K562 (cell line): ENCODE results near the gene TRIP10. TPM values are rescaled to one million over a fixed set of nuclear protein-coding genes. Genes with fewer than 3 reads are reported as not detected.

Experiments used
- CREM ChIP-seq: IDR thresholded peaks from 2 replicates; pipeline ENCODE4 v1.6.1; 2014; ENCODE audit warnings: antibody characterized with exemption, low read depth
- DPF2 ChIP-seq: fragments of 450-650 bp; IDR thresholded peaks from 2 replicates; pipeline ENCODE4 v1.6.1; 2016
- ELF2 ChIP-seq: fragments of 250-450 bp; sonication (Bioruptor Pico); IDR thresholded peaks from 2 replicates; pipeline ENCODE4 v1.5.0; 2021; ENCODE audit warnings: mild to moderate bottlenecking
- ETV6 ChIP-seq, 3 experiments: fragments of 150-350 bp in 1 of 3; sonication (generic) in 1 of 3; formaldehyde crosslinking in 1 of 3; IDR thresholded peaks; 2 replicates each; pipeline versions ENCODE4 v1.6.1 to v1.8.0; 2014 to 2022; ENCODE audit warnings: borderline replicate concordance in 2 of 3, low read depth in 2 of 3, antibody characterized with exemption in 1 of 3, low read length in 1 of 3, mild to moderate bottlenecking in 1 of 3, missing genetic modification reagents in 1 of 3
- GABPB1 ChIP-seq: sonication (generic); formaldehyde crosslinking; IDR thresholded peaks from 2 replicates; pipeline ENCODE4 v1.8.0; 2022; ENCODE audit warnings: mild to moderate bottlenecking, missing genetic modification reagents
- MYC ChIP-seq, 2 experiments: fragments of 250-450 bp in 1 of 2; sonication (Bioruptor Pico) in 1 of 2; IDR thresholded peaks; 2 replicates each; pipeline versions ENCODE4 v1.5.1 to v1.6.1; 2012 to 2021; ENCODE audit warnings: low read depth in 2 of 2, borderline replicate concordance in 1 of 2, improper control_type of control experiment in 1 of 2, low read length in 1 of 2, mild to moderate bottlenecking in 1 of 2, moderate library complexity in 1 of 2
- MYNN ChIP-seq, 2 experiments: sonication (generic); formaldehyde crosslinking in 1 of 2; IDR thresholded peaks; 2 replicates each; pipeline versions ENCODE4 v1.5.0 to v1.6.1; 2016 to 2020; ENCODE audit warnings: antibody characterized with exemption in 1 of 2, missing genetic modification reagents in 1 of 2
- NR2C2 ChIP-seq, 2 experiments: fragments of 200-800 bp in 1 of 2; sonication (Bioruptor generic) in 1 of 2; sonication (generic) in 1 of 2; formaldehyde crosslinking in 1 of 2; IDR thresholded peaks; 2 replicates each; pipeline versions ENCODE4 v1.6.1 to v1.8.0; 2016 to 2022; ENCODE audit warnings: mild to moderate bottlenecking in 1 of 2, missing compliant biosample characterization in 1 of 2, missing genetic modification characterization in 1 of 2, missing genetic modification reagents in 1 of 2
- RBFOX2 ChIP-seq: fragments of 200-400 bp; formaldehyde crosslinking; IDR thresholded peaks from 2 replicates; pipeline ENCODE4 v1.6.1; 2017; ENCODE audit warnings: low read depth, mild to moderate bottlenecking, low read length, moderate library complexity
- SUPT5H ChIP-seq: fragments of 450-650 bp; IDR thresholded peaks from 2 replicates; pipeline ENCODE4 v1.6.1; 2016
- TBP ChIP-seq: optimal IDR thresholded peaks from 2 replicates; pipeline ENCODE3; 2011; ENCODE audit warnings: low read depth, low read length, improper control_type of control experiment
- ZC3H4 ChIP-seq: sonication (generic); formaldehyde crosslinking; IDR thresholded peaks from 2 replicates; pipeline ENCODE4 v1.9.0; 2021; ENCODE audit warnings: missing genetic modification reagents, borderline replicate concordance
- ZFP36 ChIP-seq: fragments of 150-350 bp; IDR thresholded peaks from 2 replicates; pipeline ENCODE4 v1.6.1; 2018; ENCODE audit warnings: low read length, low read depth; ENCODE audit not compliant: partially characterized antibody
- ZFX ChIP-seq: sonication (generic); formaldehyde crosslinking; IDR thresholded peaks from 2 replicates; pipeline ENCODE4 v1.8.0; 2022; ENCODE audit warnings: mild to moderate bottlenecking, missing genetic modification reagents, moderate library complexity
- ZNF232 ChIP-seq: sonication (generic); formaldehyde crosslinking; IDR thresholded peaks from 2 replicates; pipeline ENCODE4 v1.8.0; 2022; ENCODE audit warnings: mild to moderate bottlenecking, missing genetic modification reagents
- polyA plus RNA-seq, 8 experiments: library from polyadenylated mRNA; depleted of rRNA in 4 of 8; stranded (reverse) in 5 of 8; unstranded in 3 of 8; fragments of >200 nt; fragmentation: Nextera tagmentation in 2 of 8; fragmentation: Illumina TruSeq in 1 of 8; extraction: Ambion mirVana in 2 of 8; extraction: Trizol in 1 of 8; gene quantifications; 2 replicates each; pipeline versions ENCODE4 v1.2.1 to v1.2.3, GENCODE V29; 2011 to 2014; ENCODE audit warnings: inconsistent platforms in 1 of 8, missing spikeins in 1 of 8
- total RNA-seq, 7 experiments: library from RNA; depleted of rRNA in 6 of 7; stranded (reverse); fragments of >200 nt in 6 of 7; fragmentation: Illumina TruSeq in 2 of 7; extraction: Trizol in 2 of 7; gene quantifications; 2 replicates each; pipeline versions ENCODE4 v1.2.1 to v1.2.3, GENCODE V29; 2011 to 2021; ENCODE audit warnings: low replicate concordance in 1 of 7
- TF ChIP-seq, protein P1 (sequence below): fragments of 450-650 bp; IDR thresholded peaks from 2 replicates; pipeline ENCODE4 v1.6.1; 2016; ENCODE audit warnings: borderline replicate concordance
- TF ChIP-seq, protein P2 (sequence below), 2 experiments: fragments of 450-650 bp; conservative IDR thresholded peaks; 2 replicates each; pipeline ENCODE4 v1.6.1; 2017; ENCODE audit warnings: mild to moderate bottlenecking in 2 of 2, moderate library complexity in 2 of 2
- TF ChIP-seq, protein P3 (sequence below): fragments of 200-800 bp; sonication (Bioruptor generic); IDR thresholded peaks from 2 replicates; pipeline ENCODE4 v1.6.1; 2017; ENCODE audit warnings: missing genetic modification characterization, missing compliant biosample characterization
- TF ChIP-seq, protein P4 (sequence below): fragments of 450-650 bp; conservative IDR thresholded peaks from 2 replicates; pipeline ENCODE4 v1.6.1; 2016; ENCODE audit warnings: missing genetic modification characterization, low read depth, mild to moderate bottlenecking, missing compliant biosample characterization, moderate library complexity

Gene TRIP10
- total and polyA plus RNA-seq, 9 of the 15 experiments (the other 6 are each of a cell fraction or from before 2014, with no cell fraction given) = 1.2 to 66.8 (median 36.1) TPM

DNA sequence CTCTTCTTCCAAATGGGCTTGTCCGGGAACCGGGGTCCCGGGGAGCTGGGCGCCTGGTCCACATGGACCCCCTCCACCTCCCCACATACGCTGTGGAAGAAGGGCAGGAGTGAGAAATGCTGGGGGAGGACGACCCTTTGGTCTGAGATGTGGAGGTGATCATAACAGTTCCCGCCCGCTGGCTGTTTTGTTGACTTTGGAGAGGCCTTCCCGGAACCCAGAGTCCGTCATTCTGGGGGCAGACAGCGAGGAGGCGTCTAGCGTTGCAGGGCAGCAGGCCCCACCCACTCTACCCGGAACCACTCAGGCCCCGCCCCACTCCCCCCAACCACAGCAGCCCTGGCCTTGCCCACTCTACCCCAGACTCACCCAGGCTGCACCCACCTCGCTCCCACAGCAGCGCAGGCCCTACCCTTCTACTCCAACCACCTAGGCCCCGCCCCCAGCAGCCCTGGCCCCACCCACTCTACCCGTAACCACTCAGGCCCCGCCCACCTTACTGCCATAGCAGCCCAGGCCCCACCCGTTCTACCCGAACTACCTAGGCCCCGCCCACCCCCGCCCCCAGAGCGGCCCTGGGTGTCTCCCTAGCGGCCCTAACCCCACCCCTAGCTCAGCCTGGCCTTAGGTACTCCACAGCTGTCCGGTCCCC, 9.2 kb upstream of the TRIP10 start (continued):
- TF ChIP-seq ETV6 (IDR thresholded peaks at IDR 0.05; ENCODE audit: borderline replicate concordance in 1 of 2, low read depth in 2 of 2, low read length in 1 of 2) (no peak), ETV6 (CRISPR knock-in tag; IDR thresholded peaks at IDR 0.05; ENCODE audit: borderline replicate concordance) (no peak), ZC3H4 (CRISPR knock-in tag) (0 out of 2 replicates have a peak, but pooled peaks have one; percentile 8), ZFP36 (no peak), TBP (peak; percentile 36), ELF2 (CRISPR knock-in tag) (no peak), CREM (peak; percentile 40; the same call in 1 of the 2 replicates), GABPB1 (CRISPR knock-in tag) (peak; percentile 43; the same call in 1 of the 2 replicates), ZNF232 (CRISPR knock-in tag) (no peak), RBFOX2 (peak; percentile 36), MYC (IDR thresholded peaks at IDR 0.05; ENCODE audit: low read depth, low read length) (peak; percentile 29; the same call in 1 of the 2 replicates), MYC (CRISPR knock-in tag; IDR thresholded peaks at IDR 0.05; ENCODE audit: borderline replicate concordance, low read depth) (no peak), NR2C2 (CRISPR knock-in tag; IDR thresholded peaks at IDR 0.05) (no peak), NR2C2 (tag; IDR thresholded peaks at IDR 0.05) (peak; percentile 34; the same call in 1 of the 2 replicates), SUPT5H (0 out of 2 replicates have a peak, but pooled peaks have one; percentile 36), DPF2 (peak; percentile 31; the same call in 1 of the 2 replicates), MYNN (IDR thresholded peaks at IDR 0.05) (peak; percentile 85), MYNN (CRISPR knock-in tag; IDR thresholded peaks at IDR 0.05) (no peak), ZFX (CRISPR knock-in tag) (peak; percentile 87)
- TF ChIP-seq, protein P1, sequence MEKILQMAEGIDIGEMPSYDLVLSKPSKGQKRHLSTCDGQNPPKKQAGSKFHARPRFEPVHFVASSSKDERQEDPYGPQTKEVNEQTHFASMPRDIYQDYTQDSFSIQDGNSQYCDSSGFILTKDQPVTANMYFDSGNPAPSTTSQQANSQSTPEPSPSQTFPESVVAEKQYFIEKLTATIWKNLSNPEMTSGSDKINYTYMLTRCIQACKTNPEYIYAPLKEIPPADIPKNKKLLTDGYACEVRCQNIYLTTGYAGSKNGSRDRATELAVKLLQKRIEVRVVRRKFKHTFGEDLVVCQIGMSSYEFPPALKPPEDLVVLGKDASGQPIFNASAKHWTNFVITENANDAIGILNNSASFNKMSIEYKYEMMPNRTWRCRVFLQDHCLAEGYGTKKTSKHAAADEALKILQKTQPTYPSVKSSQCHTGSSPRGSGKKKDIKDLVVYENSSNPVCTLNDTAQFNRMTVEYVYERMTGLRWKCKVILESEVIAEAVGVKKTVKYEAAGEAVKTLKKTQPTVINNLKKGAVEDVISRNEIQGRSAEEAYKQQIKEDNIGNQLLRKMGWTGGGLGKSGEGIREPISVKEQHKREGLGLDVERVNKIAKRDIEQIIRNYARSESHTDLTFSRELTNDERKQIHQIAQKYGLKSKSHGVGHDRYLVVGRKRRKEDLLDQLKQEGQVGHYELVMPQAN = no peak
- TF ChIP-seq, protein P2, sequence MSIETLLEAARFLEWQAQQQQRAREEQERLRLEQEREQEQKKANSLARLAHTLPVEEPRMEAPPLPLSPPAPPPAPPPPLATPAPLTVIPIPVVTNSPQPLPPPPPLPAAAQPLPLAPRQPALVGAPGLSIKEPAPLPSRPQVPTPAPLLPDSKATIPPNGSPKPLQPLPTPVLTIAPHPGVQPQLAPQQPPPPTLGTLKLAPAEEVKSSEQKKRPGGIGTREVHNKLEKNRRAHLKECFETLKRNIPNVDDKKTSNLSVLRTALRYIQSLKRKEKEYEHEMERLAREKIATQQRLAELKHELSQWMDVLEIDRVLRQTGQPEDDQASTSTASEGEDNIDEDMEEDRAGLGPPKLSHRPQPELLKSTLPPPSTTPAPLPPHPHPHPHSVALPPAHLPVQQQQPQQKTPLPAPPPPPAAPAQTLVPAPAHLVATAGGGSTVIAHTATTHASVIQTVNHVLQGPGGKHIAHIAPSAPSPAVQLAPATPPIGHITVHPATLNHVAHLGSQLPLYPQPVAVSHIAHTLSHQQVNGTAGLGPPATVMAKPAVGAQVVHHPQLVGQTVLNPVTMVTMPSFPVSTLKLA (conservative IDR thresholded peaks at IDR 0.05) = peak in 1 of 2 experiments; percentile 61; a peak in 2 of 4 replicates
- TF ChIP-seq, protein P3, sequence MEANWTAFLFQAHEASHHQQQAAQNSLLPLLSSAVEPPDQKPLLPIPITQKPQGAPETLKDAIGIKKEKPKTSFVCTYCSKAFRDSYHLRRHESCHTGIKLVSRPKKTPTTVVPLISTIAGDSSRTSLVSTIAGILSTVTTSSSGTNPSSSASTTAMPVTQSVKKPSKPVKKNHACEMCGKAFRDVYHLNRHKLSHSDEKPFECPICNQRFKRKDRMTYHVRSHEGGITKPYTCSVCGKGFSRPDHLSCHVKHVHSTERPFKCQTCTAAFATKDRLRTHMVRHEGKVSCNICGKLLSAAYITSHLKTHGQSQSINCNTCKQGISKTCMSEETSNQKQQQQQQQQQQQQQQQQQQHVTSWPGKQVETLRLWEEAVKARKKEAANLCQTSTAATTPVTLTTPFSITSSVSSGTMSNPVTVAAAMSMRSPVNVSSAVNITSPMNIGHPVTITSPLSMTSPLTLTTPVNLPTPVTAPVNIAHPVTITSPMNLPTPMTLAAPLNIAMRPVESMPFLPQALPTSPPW (CRISPR knock-in tag) = peak; percentile 77
- TF ChIP-seq, protein P4, sequence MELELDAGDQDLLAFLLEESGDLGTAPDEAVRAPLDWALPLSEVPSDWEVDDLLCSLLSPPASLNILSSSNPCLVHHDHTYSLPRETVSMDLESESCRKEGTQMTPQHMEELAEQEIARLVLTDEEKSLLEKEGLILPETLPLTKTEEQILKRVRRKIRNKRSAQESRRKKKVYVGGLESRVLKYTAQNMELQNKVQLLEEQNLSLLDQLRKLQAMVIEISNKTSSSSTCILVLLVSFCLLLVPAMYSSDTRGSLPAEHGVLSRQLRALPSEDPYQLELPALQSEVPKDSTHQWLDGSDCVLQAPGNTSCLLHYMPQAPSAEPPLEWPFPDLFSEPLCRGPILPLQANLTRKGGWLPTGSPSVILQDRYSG (tag) = no peak
